Measurements from ENCODE around the gene ABL1.

The ABL1 gene

DNA sequence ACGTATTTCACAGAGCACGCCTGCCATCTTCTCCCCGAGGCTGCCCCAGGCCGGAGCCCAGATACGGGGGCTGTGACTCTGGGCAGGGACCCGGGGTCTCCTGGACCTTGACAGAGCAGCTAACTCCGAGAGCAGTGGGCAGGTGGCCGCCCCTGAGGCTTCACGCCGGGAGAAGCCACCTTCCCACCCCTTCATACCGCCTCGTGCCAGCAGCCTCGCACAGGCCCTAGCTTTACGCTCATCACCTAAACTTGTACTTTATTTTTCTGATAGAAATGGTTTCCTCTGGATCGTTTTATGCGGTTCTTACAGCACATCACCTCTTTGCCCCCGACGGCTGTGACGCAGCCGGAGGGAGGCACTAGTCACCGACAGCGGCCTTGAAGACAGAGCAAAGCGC is 51.9 kb downstream of the ABL1 start:
- no peak overlapping the region for H3K4me3 ChIP-seq (ENCODE audit: low read length)
- peaks cover 73% of the 10 kb centered on the region for H3K36me3 ChIP-seq (ENCODE audit: insufficient read depth, low read length)
- no peaks in the 10 kb centered on the region for H3K27me3 ChIP-seq (ENCODE audit: insufficient read depth, low read length)
- H3K4me1 ChIP-seq (ENCODE audit: insufficient read depth, low read length): no peaks in the 10 kb centered on the region
- H3K27ac ChIP-seq (ENCODE audit: low read depth, low read length): no peak overlapping the region
- H3K9me3 ChIP-seq (ENCODE audit: insufficient read depth, low read depth, low read length): no peaks in the 10 kb centered on the region
- 96% methylated on average over 23 of the region's 23 CpGs for WGBS
- H3K9ac ChIP-seq (ENCODE audit: low read depth, low read length): no peak overlapping the region

DNA sequence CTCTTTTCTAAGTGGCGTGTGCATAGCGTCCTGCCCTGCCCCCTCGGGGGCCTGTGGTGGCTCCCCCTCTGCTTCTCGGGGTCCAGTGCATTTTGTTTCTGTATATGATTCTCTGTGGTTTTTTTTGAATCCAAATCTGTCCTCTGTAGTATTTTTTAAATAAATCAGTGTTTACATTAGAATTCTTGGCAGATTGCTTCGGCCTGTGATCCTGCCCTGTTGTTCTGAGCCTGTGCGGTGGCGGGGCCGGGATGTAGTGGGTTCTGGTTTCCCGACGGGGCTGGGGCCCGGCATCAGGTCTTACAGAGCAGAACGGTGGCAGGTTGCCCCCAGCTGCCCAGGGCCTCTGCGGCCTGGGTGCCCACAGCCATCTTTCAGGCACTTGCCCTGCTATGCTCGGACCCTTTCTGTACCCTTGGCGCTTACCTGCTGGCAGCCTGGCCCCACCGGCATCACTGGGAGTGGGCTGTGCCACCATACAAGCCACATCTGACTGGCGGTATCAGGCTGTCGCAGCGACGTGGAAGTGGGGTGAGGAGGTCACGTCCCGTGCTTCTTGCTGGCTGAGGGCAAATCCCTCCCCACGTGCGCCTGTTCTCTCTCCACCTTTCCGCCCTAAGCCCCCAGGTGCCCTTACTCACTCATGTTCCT is 52.6 kb downstream of the ABL1 start:
- H3K27me3 ChIP-seq (ENCODE audit: insufficient read depth, low read length): no peaks in the 10 kb centered on the region
- no peak overlapping the region for H3K4me3 ChIP-seq (ENCODE audit: low read length)
- 95% methylated on average over 24 of the region's 25 CpGs for WGBS
- no peaks in the 10 kb centered on the region for H3K4me1 ChIP-seq (ENCODE audit: insufficient read depth, low read length)
- peaks cover 68% of the 10 kb centered on the region for H3K36me3 ChIP-seq (ENCODE audit: insufficient read depth, low read length)
- H3K9me3 ChIP-seq (ENCODE audit: insufficient read depth, low read depth, low read length): no peaks in the 10 kb centered on the region
- H3K9ac ChIP-seq (ENCODE audit: low read depth, low read length): no peak overlapping the region
- H3K27ac ChIP-seq (ENCODE audit: low read depth, low read length): no peak overlapping the region

- Histone ChIP-seq H3K27me3 (ENCODE audit: insufficient read depth, low read length) (no peaks in the 10 kb centered on the region), H3K27ac (ENCODE audit: low read depth, low read length) (no peak overlapping the region), H3K9me3 (ENCODE audit: insufficient read depth, low read depth, low read length) (no peaks in the 10 kb centered on the region), H3K4me1 (ENCODE audit: insufficient read depth, low read length) (no peaks in the 10 kb centered on the region), H3K4me3 (ENCODE audit: low read length) (no peak overlapping the region), H3K9ac (ENCODE audit: low read depth, low read length) (no peak overlapping the region), H3K36me3 (ENCODE audit: insufficient read depth, low read length) (peaks cover 68% of the 10 kb centered on the region)
- 95% methylated on average over 22 of the region's 22 CpGs for WGBS
Observed at GRCh38 chr9:130888146-130888885, 53.3 kb downstream of the ABL1 start.

- H3K9ac ChIP-seq (ENCODE audit: low read depth, low read length): no peak overlapping the region
- H3K36me3 ChIP-seq (ENCODE audit: insufficient read depth, low read length): peaks cover 50% of the 10 kb centered on the region
- H3K27me3 ChIP-seq (ENCODE audit: insufficient read depth, low read length): no peaks in the 10 kb centered on the region
- H3K4me1 ChIP-seq (ENCODE audit: insufficient read depth, low read length): no peaks in the 10 kb centered on the region
- 94% methylated on average over 9 of the region's 9 CpGs for WGBS
- H3K9me3 ChIP-seq (ENCODE audit: insufficient read depth, low read depth, low read length): no peaks in the 10 kb centered on the region
- no peak overlapping the region for H3K27ac ChIP-seq (ENCODE audit: low read depth, low read length)
- H3K4me3 ChIP-seq (ENCODE audit: low read length): no peak overlapping the region
Observed at GRCh38 chr9:130890124-130890523, 55.1 kb downstream of the ABL1 start.

- H3K4me1 ChIP-seq (ENCODE audit: insufficient read depth, low read length): no peaks in the 10 kb centered on the region
- H3K36me3 ChIP-seq (ENCODE audit: insufficient read depth, low read length): peaks cover 40% of the 10 kb centered on the region
- 95% methylated on average over 20 of the region's 20 CpGs for WGBS
- no peaks in the 10 kb centered on the region for H3K9me3 ChIP-seq (ENCODE audit: insufficient read depth, low read depth, low read length)
- H3K27me3 ChIP-seq (ENCODE audit: insufficient read depth, low read length): no peaks in the 10 kb centered on the region
- no peak overlapping the region for H3K4me3 ChIP-seq (ENCODE audit: low read length)
- H3K9ac ChIP-seq (ENCODE audit: low read depth, low read length): no peak overlapping the region
- no peak overlapping the region for H3K27ac ChIP-seq (ENCODE audit: low read depth, low read length)
Observed at GRCh38 chr9:130890870-130891687, 56.0 kb downstream of the ABL1 start.

DNA sequence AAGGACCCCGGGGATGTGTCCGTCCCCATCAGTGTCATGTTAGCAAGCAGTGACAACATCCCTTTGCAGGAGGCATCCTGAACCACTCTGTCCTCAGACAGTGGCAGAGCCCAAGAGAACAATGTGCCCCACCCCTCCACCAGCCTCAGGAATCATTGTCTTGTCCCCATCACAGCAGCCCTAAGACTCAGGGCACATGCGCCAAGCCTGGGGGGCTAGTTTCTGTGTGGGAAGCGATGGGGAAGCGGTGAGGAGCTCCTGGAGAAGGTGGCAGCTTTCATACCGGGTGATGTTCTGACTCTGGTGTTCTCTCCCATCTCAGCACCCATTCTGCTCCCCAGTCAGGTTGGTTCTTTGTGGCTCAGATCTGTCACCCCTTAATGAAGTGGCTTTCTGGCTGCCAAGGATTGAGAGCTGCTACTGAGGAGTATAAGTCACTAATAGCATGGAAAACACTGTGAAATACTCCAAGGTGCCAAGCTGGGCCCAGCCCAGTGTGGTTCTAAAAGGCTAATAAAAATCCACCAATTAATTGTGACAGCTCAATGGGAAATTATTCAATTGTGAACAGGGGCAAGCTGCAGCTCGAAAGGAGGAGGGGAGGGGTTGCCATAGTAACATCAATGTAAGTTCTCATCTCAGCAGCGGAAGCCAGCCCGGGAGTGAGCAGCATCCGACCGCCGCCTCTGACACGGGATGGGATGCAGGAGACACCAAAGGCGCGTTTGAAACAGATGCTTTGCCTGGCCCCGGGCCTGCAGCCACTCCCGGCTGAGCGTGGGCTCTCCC is 56.8 kb downstream of the ABL1 start:
- Histone ChIP-seq H3K9ac (ENCODE audit: low read depth, low read length) (no peak overlapping the region), H3K27ac (ENCODE audit: low read depth, low read length) (no peak overlapping the region), H3K4me3 (ENCODE audit: low read length) (no peak overlapping the region), H3K9me3 (ENCODE audit: insufficient read depth, low read depth, low read length) (no peaks in the 10 kb centered on the region), H3K4me1 (ENCODE audit: insufficient read depth, low read length) (no peaks in the 10 kb centered on the region), H3K36me3 (ENCODE audit: insufficient read depth, low read length) (peaks cover 33% of the 10 kb centered on the region), H3K27me3 (ENCODE audit: insufficient read depth, low read length) (no peaks in the 10 kb centered on the region)
- WGBS: 93% methylated on average over 18 of the region's 18 CpGs

- WGBS: 93% methylated on average over 24 of the region's 24 CpGs
- no peaks in the 10 kb centered on the region for H3K4me1 ChIP-seq (ENCODE audit: insufficient read depth, low read length)
- H3K9ac ChIP-seq (ENCODE audit: low read depth, low read length): no peak overlapping the region
- H3K9me3 ChIP-seq (ENCODE audit: insufficient read depth, low read depth, low read length): no peaks in the 10 kb centered on the region
- no peak overlapping the region for H3K4me3 ChIP-seq (ENCODE audit: low read length)
- no peak overlapping the region for H3K27ac ChIP-seq (ENCODE audit: low read depth, low read length)
- no peaks in the 10 kb centered on the region for H3K27me3 ChIP-seq (ENCODE audit: insufficient read depth, low read length)
- peaks cover 25% of the 10 kb centered on the region for H3K36me3 ChIP-seq (ENCODE audit: insufficient read depth, low read length)
Observed at GRCh38 chr9:130892477-130893304, 57.6 kb downstream of the ABL1 start.

GRCh38 chr9:130893341-130894101 is 58.5 kb downstream of the ABL1 start:
- no peak overlapping the region for H3K27ac ChIP-seq (ENCODE audit: low read depth, low read length)
- no peaks in the 10 kb centered on the region for H3K4me1 ChIP-seq (ENCODE audit: insufficient read depth, low read length)
- 89% methylated on average over 34 of the region's 34 CpGs for WGBS

DNA sequence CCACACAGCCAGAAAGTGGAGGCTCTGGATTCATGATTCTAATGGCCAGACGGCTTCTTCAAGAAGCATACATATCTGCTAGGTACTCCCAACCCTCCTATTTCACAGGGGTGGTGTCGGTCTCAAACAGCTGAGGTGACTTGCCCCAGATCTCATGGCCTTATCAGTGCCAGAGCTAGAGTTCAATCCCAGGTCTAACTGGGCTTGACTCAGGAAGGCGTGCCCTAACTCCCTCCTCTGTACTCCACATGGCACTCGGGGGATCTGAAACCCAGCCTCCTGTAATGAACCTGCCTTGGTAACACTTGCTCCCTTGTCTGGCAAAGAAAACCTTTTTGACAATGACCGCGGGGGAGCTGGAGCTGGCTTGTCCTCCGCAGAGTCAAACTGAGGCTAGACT is 59.5 kb downstream of the ABL1 start:
- Histone ChIP-seq H3K27me3 (ENCODE audit: insufficient read depth, low read length) (no peaks in the 10 kb centered on the region), H3K9me3 (ENCODE audit: insufficient read depth, low read depth, low read length) (no peaks in the 10 kb centered on the region), H3K36me3 (ENCODE audit: insufficient read depth, low read length) (peaks cover 11% of the 10 kb centered on the region), H3K27ac (ENCODE audit: low read depth, low read length) (no peak overlapping the region), H3K9ac (ENCODE audit: low read depth, low read length) (no peak overlapping the region), H3K4me3 (ENCODE audit: low read length) (no peak overlapping the region), H3K4me1 (ENCODE audit: insufficient read depth, low read length) (no peaks in the 10 kb centered on the region)
- WGBS: 90% methylated on average over 7 of the region's 7 CpGs

More at GRCh38 chr9:130893341-130894101, 58.5 kb downstream of the ABL1 start:
- H3K27me3 ChIP-seq (ENCODE audit: insufficient read depth, low read length): no peaks in the 10 kb centered on the region
- no peaks in the 10 kb centered on the region for H3K9me3 ChIP-seq (ENCODE audit: insufficient read depth, low read depth, low read length)
- no peak overlapping the region for H3K4me3 ChIP-seq (ENCODE audit: low read length)
- H3K36me3 ChIP-seq (ENCODE audit: insufficient read depth, low read length): peaks cover 17% of the 10 kb centered on the region
- no peak overlapping the region for H3K9ac ChIP-seq (ENCODE audit: low read depth, low read length)

- H3K9ac ChIP-seq (ENCODE audit: low read depth, low read length): no peak overlapping the region
- H3K4me3 ChIP-seq (ENCODE audit: low read length): no peak overlapping the region
- no peaks in the 10 kb centered on the region for H3K9me3 ChIP-seq (ENCODE audit: insufficient read depth, low read depth, low read length)
- 92% methylated on average over 9 of the region's 9 CpGs for WGBS
- no peaks in the 10 kb centered on the region for H3K27me3 ChIP-seq (ENCODE audit: insufficient read depth, low read length)
- H3K36me3 ChIP-seq (ENCODE audit: insufficient read depth, low read length): peaks cover 9% of the 10 kb centered on the region
- H3K27ac ChIP-seq (ENCODE audit: low read depth, low read length): no peak overlapping the region
- no peaks in the 10 kb centered on the region for H3K4me1 ChIP-seq (ENCODE audit: insufficient read depth, low read length)
Observed at GRCh38 chr9:130895038-130895437, 60.0 kb downstream of the ABL1 start.
